Brain microvascular endothelial cell (primary cell): ENCODE results near the gene TWIST2.

ENCODE experiments used
- DNase-seq: peaks from one replicate; pipeline ENCODE4 v3.0.0-alpha.2; 2020
- H3K27ac ChIP-seq: fragments of 250-450 bp; sonication (Bioruptor Pico); 2 replicates; pipeline ENCODE4 v1.5.1; 2020; ENCODE audit warnings: mild to moderate bottlenecking, moderate library complexity
- H3K27me3 ChIP-seq: fragments of 250-450 bp; sonication (Bioruptor Pico); replicated peaks from 2 replicates; pipeline ENCODE4 v1.5.1; 2020; ENCODE audit warnings: mild to moderate bottlenecking
- H3K36me3 ChIP-seq: fragments of 250-450 bp; sonication (Bioruptor Pico); replicated peaks from 2 replicates; pipeline ENCODE4 v1.5.1; 2020; ENCODE audit warnings: mild to moderate bottlenecking
- H3K4me3 ChIP-seq: 2 replicates; pipeline ENCODE4 v1.5.1; 2011; ENCODE audit warnings: low read depth, mild to moderate bottlenecking, control low read depth, low read length, moderate library complexity
- in situ Hi-C: cut with HindIII; loops from 2 replicates; pipeline ENCODE4 v1.10.0; 2017; ENCODE audit warnings: low sequenced_read_pairs, low pct_ligation_motif_present
- TF ChIP-seq, protein P1 (sequence below): IDR thresholded peaks from 2 replicates; pipeline ENCODE4 v1.5.1; 2011; ENCODE audit warnings: low read depth, mild to moderate bottlenecking, moderate library complexity, low read length, control low read depth, inconsistent platforms; ENCODE audit errors: missing control alignments

The TWIST2 gene

DNA sequence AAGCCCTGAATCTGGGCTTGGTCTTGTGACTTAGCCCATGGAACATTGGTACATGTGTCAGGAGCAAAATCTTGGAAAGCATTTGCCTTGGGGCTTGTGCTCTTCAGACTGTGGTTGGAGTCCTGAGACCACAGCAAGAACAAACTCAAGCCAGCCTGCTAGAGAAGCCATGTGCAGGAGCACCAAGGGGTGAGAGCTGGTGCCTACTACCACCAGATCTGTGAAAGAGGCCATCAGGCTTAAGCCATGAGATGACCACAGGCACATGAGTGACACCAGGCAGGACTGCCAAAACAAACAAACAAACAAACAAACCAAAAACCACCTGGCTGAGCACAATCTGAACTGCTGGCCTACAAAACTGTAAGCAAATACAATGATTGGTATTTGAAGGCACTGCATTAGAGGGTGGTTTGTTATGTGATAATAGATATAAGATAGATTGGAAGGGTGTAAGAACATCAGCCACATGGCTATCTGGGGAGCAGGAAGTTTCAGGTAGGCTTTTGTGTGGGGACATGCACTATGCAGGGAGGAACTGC, 9.0 kb upstream of the TWIST2 start:
- no peak overlapping the region for H3K27ac ChIP-seq
- no peak overlapping the region for H3K4me3 ChIP-seq
- no peak for DNase-seq
- H3K27me3 ChIP-seq: no peaks in the 10 kb centered on the region
- TF ChIP-seq, protein P1, sequence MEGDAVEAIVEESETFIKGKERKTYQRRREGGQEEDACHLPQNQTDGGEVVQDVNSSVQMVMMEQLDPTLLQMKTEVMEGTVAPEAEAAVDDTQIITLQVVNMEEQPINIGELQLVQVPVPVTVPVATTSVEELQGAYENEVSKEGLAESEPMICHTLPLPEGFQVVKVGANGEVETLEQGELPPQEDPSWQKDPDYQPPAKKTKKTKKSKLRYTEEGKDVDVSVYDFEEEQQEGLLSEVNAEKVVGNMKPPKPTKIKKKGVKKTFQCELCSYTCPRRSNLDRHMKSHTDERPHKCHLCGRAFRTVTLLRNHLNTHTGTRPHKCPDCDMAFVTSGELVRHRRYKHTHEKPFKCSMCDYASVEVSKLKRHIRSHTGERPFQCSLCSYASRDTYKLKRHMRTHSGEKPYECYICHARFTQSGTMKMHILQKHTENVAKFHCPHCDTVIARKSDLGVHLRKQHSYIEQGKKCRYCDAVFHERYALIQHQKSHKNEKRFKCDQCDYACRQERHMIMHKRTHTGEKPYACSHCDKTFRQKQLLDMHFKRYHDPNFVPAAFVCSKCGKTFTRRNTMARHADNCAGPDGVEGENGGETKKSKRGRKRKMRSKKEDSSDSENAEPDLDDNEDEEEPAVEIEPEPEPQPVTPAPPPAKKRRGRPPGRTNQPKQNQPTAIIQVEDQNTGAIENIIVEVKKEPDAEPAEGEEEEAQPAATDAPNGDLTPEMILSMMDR: no peak
- in situ Hi-C loops: no loop called here
- no peaks in the 10 kb centered on the region for H3K36me3 ChIP-seq

DNA sequence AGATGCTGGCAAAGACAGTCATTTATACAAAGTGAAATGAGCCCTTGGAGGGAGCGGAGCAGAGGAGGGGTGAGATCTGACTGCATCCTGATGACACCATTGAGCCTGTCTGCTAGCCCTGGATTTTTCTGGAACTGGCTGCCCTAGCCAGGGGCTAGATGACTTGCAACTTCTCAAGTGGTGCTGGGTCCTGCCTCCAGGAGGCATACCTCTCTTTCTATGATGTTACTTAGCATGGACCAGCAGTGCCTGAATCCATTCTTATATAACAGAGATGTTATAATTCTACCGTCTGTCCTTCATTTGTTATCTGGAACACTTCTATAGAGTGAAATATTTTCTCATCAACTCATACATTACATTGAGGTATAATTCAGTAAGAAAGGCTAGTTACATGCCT, 8.5 kb upstream of the TWIST2 start:
- DNase-seq: no peak
- H3K36me3 ChIP-seq: no peaks in the 10 kb centered on the region
- TF ChIP-seq, protein P1: peak; percentile 19
- no peak overlapping the region for H3K27ac ChIP-seq
- H3K27me3 ChIP-seq: no peaks in the 10 kb centered on the region
- no peak overlapping the region for H3K4me3 ChIP-seq
- in situ Hi-C loops: no loop called here

DNA sequence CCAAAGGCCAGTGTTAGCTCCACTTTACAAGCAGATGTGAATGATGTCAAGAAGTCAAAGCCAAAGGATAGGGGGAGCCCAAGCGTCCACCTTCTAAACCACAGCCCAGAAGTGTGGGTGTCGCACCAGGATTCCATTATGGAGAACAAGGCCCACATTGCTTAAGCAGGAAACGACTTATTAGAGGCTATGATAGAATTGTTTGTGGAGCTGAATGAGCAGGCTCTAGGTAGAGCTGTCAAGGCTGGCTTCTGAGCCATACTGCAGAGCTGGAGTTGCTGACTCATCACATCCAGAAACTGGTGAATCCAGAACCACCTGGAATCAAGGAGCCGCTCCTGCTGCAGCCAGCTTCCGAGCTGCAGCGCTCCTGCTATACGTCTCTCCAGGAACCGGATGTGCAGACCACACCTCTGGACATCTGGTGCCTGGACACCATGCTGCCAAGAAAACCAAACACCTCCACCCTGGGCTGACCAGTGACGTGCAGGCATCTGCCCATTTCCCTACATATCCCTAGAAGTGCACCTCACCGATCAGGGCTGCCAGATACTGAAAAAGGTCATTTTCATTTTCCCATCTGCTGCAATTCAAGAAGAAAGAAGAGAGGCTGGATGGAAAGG, 6.2 kb upstream of the TWIST2 start:
- TF ChIP-seq, protein P1: no peak
- Histone ChIP-seq H3K27me3 (peaks cover 2% of the 10 kb centered on the region), H3K36me3 (no peaks in the 10 kb centered on the region), H3K27ac (no peak overlapping the region), H3K4me3 (no peak overlapping the region)
- no peak for DNase-seq
- in situ Hi-C loops: no loop called here

DNA sequence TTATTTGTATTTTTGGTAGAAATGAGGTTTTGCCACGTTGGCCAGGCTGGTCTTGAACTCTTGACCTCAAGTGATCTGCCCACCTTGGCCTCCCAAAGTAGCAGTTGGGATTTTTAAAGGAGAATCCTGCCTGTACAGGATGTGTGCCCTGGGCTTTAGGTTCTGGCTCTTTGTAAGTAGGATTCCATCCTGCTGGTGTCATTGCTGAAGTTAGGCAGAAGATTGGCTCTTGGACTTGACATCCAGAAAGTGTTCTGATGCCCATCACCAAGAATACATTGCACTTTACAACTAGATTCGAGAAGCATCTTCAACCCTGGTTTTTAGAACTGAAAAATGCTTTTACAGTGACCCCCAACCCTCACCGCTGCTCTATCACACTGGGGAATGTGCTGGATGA, 4.4 kb upstream of the TWIST2 start:
- DNase-seq: no peak
- TF ChIP-seq, protein P1: no peak
- H3K27me3 ChIP-seq: peaks cover 6% of the 10 kb centered on the region
- no peaks in the 10 kb centered on the region for H3K36me3 ChIP-seq
- H3K27ac ChIP-seq: no peak overlapping the region
- no peak overlapping the region for H3K4me3 ChIP-seq
- in situ Hi-C loops: no loop called here

DNA sequence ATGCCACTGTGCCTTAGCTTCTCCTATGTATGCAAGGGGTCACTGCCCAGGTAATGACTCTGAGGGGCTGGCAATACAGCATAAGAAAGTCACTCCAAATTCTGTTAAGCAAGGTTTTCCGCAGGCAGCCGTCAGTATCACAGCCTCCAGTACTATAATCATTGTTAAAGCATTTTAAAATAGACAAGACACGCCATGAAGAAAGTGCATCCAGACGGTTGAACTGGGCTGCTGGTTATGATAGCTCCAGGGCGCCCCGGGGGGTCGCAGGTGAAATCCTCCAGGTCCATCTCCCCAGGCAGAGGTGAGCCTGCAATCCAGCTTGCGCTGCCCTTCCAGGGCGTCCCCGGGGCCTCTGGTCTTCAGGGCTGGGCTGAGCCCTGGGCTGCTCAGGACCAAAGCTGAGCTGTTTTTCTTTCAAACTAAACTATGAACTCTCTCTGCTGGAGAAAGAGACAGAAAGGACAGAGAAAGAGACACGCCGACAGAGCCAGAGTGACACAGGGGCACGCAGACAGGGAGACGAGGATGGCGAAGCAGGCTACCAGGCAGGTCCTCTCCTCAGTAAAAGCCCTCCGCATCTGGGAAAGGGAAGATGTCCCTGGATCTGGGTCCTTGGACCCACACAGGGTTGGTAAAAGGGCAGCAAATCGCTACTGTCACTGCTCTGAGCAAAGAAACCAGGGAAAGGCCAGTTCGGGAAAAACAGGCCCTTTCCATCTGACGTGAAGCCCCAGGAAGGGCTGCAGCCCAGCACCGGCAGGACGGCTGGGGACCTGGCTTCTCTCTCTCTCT, 2.1 kb upstream of the TWIST2 start:
- no peak overlapping the region for H3K4me3 ChIP-seq
- TF ChIP-seq, protein P1: no peak
- no peak overlapping the region for H3K27ac ChIP-seq
- no peaks in the 10 kb centered on the region for H3K36me3 ChIP-seq
- H3K27me3 ChIP-seq: peaks cover 6% of the 10 kb centered on the region
- no peak for DNase-seq
- in situ Hi-C loops: no loop called here

DNA sequence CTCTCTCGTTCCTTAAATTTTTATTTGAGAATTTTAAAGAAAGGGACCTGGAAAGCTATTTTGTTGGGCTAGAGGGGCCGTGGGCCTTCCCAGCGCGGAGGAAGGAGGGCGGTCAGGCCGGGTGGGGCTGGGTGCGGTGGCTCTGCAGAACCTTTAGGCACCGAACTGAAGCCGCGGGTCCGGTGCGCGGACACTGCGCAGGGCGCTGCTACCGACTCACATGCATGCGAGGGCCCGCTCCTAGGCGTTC, 1.6 kb upstream of the TWIST2 start:
- Histone ChIP-seq H3K36me3 (no peaks in the 10 kb centered on the region), H3K27me3 (peaks cover 6% of the 10 kb centered on the region), H3K27ac (no peak overlapping the region), H3K4me3 (peak overlapping the region; percentile 24)
- in situ Hi-C loops: no loop called here
- no peak for DNase-seq
- TF ChIP-seq, protein P1: no peak
